GM10248 (cell line): Measurements from ENCODE around the gene RNFT2.
"Not testable (repeated sequence)": the region's sequence is repeated elsewhere in the genome, so short reads cannot be mapped to it uniquely, and the experiment has no call there.

Source experiments
- CTCF ChIA-PET: fragments of 300-600 bp; sonication (Branson Sonifier 250); formaldehyde crosslinking; extraction: SDS; loops from one replicate; lab custom pipeline; 2021; ENCODE audit warnings: antibody characterized with exemption; lab: Yijun Ruan, JAX
- POLR2A ChIA-PET: fragments of 350-650 bp; sonication (Branson Sonifier 250); formaldehyde crosslinking; extraction: SDS; loops from one replicate; lab custom pipeline; 2020; ENCODE audit warnings: antibody characterized with exemption; lab: Yijun Ruan, JAX
- DNase-seq: peaks from one replicate; pipeline ENCODE4 v3.0.0; 2012; ENCODE audit errors: extremely low spot score
- CTCF ChIP-seq: IDR thresholded peaks from 2 replicates; pipeline ENCODE4 v1.5.1; 2012; ENCODE audit warnings: mild to moderate bottlenecking, low read depth; ENCODE audit errors: extremely low read depth, missing control alignments, control extremely low read depth

Gene RNFT2

DNA sequence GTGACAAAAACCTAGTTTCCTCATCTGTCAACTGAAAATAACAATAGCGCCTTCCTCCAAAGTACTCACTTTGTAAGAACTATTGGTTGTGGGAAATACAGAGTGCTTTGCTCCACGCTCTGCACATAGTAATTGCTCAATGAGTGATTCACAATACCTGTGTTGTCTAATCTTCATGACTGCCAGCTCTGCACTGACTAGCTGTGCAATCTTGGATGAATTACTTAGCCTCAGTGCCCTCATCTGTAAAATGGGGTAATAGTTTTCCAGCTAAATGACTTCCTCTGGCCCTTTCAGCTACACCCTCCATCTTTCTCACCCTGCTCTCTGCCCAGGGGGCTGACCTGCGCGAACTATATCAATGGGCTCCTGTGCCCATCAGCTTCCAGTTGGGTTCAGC lies 42.8 kb downstream of the RNFT2 start:
- ChIA-PET POLR2A (no interaction called here), CTCF (interaction anchor here (1.1 to 1.5 kb wide), 2 partner anchors 10 to 15 kb away, joined by 3 to 4 read pairs; no protein-coding TSS in a partner anchor)
- TF ChIP-seq CTCF: no peak
- DNase-seq: no peak

DNA sequence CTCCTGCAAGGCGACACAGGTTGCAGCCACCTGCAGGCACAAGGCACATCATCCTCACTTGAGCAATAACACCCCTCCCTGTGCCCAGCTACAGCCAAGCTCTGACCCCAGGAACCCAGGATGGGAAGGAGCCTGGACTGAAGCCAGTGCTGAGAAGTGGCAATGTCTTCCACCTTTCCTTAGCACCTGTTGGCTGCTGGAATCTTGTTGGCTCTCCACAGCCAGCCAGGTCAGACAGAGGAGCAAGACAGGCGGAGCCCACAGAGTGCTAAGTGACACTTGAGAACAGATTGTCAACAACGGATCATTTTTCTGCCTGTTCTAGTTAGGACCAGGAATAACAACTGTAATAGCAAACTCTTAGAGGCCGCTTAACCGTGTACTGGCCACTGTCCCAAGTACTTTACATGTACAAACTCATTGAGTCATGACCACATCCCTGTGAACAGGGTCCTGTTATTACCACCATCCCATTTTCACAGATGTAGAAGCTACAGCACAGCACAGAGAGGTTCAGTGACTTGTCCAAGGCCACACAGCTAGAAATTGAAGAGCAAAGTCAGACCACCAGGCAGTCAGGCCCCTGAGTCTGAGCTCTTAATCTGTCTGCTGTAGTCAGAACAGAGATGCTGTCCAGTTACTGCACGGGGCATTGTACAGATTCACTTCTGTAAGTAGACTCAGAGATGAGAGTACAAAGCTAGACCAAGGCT lies 45.6 kb downstream of the RNFT2 start:
- POLR2A ChIA-PET: no interaction called here
- no peak for TF ChIP-seq CTCF
- no peak for DNase-seq
- CTCF ChIA-PET: interaction anchor here (1.7 kb wide), 1 partner anchor 19 kb away, joined by 4 read pairs; no protein-coding TSS in a partner anchor

GRCh38 chr12:116784238-116784612 lies 46.1 kb downstream of the RNFT2 start:
- CTCF ChIA-PET: interaction anchor here (1.7 kb wide), 1 partner anchor 19 kb away, joined by 4 read pairs; no protein-coding TSS in a partner anchor
- DNase-seq: no peak
- TF ChIP-seq CTCF: no peak
- POLR2A ChIA-PET: no interaction called here

DNA sequence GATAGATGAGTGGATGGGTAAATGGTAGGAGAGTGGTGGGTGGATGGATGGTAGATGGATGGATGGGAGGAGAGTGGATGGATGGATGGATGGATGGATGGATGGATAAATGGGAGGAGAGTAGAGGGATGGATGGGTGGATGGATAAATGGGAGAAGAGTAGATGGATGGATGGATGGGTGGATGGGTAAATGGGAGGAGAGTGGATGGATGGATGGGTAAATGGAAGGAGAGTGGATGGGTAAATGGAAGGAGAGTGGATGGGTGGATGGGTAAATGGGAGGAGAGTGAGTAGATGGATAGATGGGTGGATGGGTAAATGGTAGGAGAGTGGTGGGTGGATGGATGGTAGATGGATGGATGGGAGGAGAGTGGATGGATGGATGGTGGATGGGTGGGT lies 51.4 kb downstream of the RNFT2 start:
- DNase-seq, POLR2A ChIA-PET, CTCF ChIA-PET: not testable (repeated sequence)

GRCh38 chr12:116790066-116790465 lies 52.0 kb downstream of the RNFT2 start:
- no peak for TF ChIP-seq CTCF
- DNase-seq: no peak
- ChIA-PET POLR2A (no interaction called here), CTCF (no interaction called here)

GRCh38 chr12:116792403-116792802 lies 54.3 kb downstream of the RNFT2 start:
- DNase-seq: no peak
- TF ChIP-seq CTCF: no peak
- CTCF ChIA-PET: no interaction called here
- POLR2A ChIA-PET: no interaction called here

GRCh38 chr12:116794725-116795124 lies 56.6 kb downstream of the RNFT2 start:
- TF ChIP-seq CTCF: no peak
- no peak for DNase-seq
- ChIA-PET POLR2A (no interaction called here), CTCF (no interaction called here)
